Immature natural killer cell (primary cell): Measurements from ENCODE around the gene CYP8B1. TPM values are rescaled to one million over a fixed set of nuclear protein-coding genes. Genes with fewer than 3 reads are reported as not detected.
A peak's percentile ranks its signal among the peaks of the same experiment; 100 is the strongest.

ENCODE experiments used
- DNase-seq, 3 donors: peaks; one replicate each; pipeline ENCODE4 v3.0.0; 2022; ENCODE audit warnings: mixed read lengths in 1 of 3
- H3K27ac Mint-ChIP-seq, 6 donors: one replicate each; pipeline ENCODE4 v1.8.0; 2020; ENCODE audit warnings: mixed read lengths in 6 of 6, mild to moderate bottlenecking in 5 of 6, inconsistent platforms in 4 of 6, moderate library complexity in 3 of 6
- H3K27me3 Mint-ChIP-seq, 3 donors: one replicate each; pipeline ENCODE4 v1.8.0; 2020 to 2021; ENCODE audit warnings: low read depth in 3 of 3, mild to moderate bottlenecking in 3 of 3, mixed read lengths in 3 of 3, moderate library complexity in 3 of 3, inconsistent platforms in 1 of 3
- H3K36me3 Mint-ChIP-seq, 3 donors: one replicate each; pipeline ENCODE4 v1.8.0; 2020; ENCODE audit warnings: mixed read lengths in 3 of 3, inconsistent platforms in 2 of 3, mild to moderate bottlenecking in 2 of 3
- H3K4me1 Mint-ChIP-seq, 2 donors: one replicate each; pipeline ENCODE4 v1.8.0; 2020; ENCODE audit warnings: inconsistent platforms in 2 of 2, mild to moderate bottlenecking in 2 of 2, mixed read lengths in 2 of 2, moderate library complexity in 1 of 2
- H3K4me3 Mint-ChIP-seq, 5 donors: one replicate each; pipeline ENCODE4 v1.8.0; 2020; ENCODE audit warnings: mild to moderate bottlenecking in 5 of 5, mixed read lengths in 5 of 5, inconsistent platforms in 3 of 5, moderate library complexity in 3 of 5
- H3K9me3 Mint-ChIP-seq, 6 donors: one replicate each; pipeline ENCODE4 v1.8.0; 2020; ENCODE audit warnings: mild to moderate bottlenecking in 6 of 6, mixed read lengths in 6 of 6, inconsistent platforms in 4 of 6, moderate library complexity in 3 of 6
- polyA plus RNA-seq, 3 donors: library from polyadenylated mRNA; unstranded; fragments of 300-500 nt; fragmentation: Illumina TruSeq; gene quantifications; one replicate each; pipeline ENCODE4 v1.2.3, GENCODE V29; 2021

CYP8B1 gene
- polyA plus RNA-seq, 3 donors from 2014 or later = not detected

- Mint-ChIP-seq H3K27me3 (peaks cover 2 to 4% (median 3%) of the 10 kb centered on the region in 3 donors), H3K36me3 (no peaks in the 10 kb centered on the region), H3K4me1 (peaks cover 20 to 28% of the 10 kb centered on the region in 2 donors), H3K9me3 (no peaks in the 10 kb centered on the region), H3K4me3 (no peak overlapping the region), H3K27ac (peak overlapping the region in 5 of 6 donors; percentile 37 to 91 (median 52))
- no peak for DNase-seq
Measured at GRCh38 chr3:42843713-42844411, 31.8 kb downstream of the CYP8B1 start.

GRCh38 chr3:42841332-42841731, 34.3 kb downstream of the CYP8B1 start:
- Mint-ChIP-seq H3K9me3 (no peaks in the 10 kb centered on the region), H3K4me1 (peaks cover 2 to 6% of the 10 kb centered on the region in 2 donors), H3K27ac (peak overlapping the region in 1 of 6 donors; percentile 47), H3K36me3 (no peaks in the 10 kb centered on the region), H3K4me3 (no peak overlapping the region), H3K27me3 (peaks cover 2 to 3% (median 3%) of the 10 kb centered on the region in 3 donors)
- DNase-seq = no peak

DNA sequence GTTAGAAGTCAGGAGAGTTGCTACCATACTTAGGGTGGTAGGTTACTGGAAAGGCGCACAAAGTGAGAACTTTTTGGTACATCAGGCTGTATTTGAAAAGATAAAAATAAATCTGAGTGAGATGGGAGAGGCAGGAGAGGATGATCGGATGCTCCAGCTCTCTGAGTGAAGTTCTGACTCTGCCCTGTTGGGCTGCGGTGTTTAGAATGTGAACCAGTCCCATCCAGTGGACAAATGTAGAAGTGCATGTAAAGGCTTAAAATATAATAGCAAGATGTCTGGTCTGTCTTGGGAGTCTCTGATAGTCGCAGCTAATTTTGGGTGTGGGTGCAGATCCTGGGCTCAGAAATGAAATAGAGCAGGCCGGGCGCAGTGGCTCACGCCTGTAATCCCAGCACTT, 36.1 kb downstream of the CYP8B1 start:
- no peaks in the 10 kb centered on the region for H3K36me3 Mint-ChIP-seq
- H3K4me3 Mint-ChIP-seq = no peak overlapping the region
- peaks cover 2 to 5% (median 3%) of the 10 kb centered on the region in 3 donors for H3K27me3 Mint-ChIP-seq
- H3K9me3 Mint-ChIP-seq = no peaks in the 10 kb centered on the region
- DNase-seq = peak; percentile 30 to 44 (median 38)
- no peak overlapping the region for H3K27ac Mint-ChIP-seq
- H3K4me1 Mint-ChIP-seq = no peaks in the 10 kb centered on the region

DNA sequence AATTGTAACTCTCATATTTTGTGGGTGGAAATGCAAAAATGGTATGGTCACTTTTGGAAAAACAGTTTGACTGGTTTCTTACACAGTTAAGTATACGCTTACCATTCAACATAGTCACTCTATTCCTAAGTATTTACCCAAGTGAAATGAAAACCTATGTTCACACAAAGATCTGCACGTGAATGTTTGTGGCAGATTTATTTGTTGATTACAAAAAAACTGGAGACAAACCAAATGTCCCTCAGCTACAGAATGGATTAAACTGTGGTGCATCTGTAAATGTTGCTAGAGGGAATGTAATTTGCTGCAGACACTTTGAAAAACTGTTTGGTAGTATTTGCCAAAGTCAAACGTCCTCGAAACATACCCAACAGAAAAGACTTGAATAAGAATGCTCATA, 37.1 kb downstream of the CYP8B1 start:
- H3K27me3 Mint-ChIP-seq = peaks cover 2 to 5% (median 3%) of the 10 kb centered on the region in 3 donors
- no peak overlapping the region for H3K27ac Mint-ChIP-seq
- H3K4me1 Mint-ChIP-seq = no peaks in the 10 kb centered on the region
- DNase-seq = no peak
- no peak overlapping the region for H3K4me3 Mint-ChIP-seq
- no peaks in the 10 kb centered on the region for H3K9me3 Mint-ChIP-seq
- H3K36me3 Mint-ChIP-seq = no peaks in the 10 kb centered on the region

GRCh38 chr3:42836150-42837123, 39.2 kb downstream of the CYP8B1 start:
- H3K36me3 Mint-ChIP-seq = no peaks in the 10 kb centered on the region
- peaks cover 0 to 5% (median 3%) of the 10 kb centered on the region in 3 donors for H3K27me3 Mint-ChIP-seq
- no peak overlapping the region for H3K27ac Mint-ChIP-seq
- H3K4me3 Mint-ChIP-seq = no peak overlapping the region
- H3K9me3 Mint-ChIP-seq = no peaks in the 10 kb centered on the region
- DNase-seq = no peak
- H3K4me1 Mint-ChIP-seq = peaks cover 3 to 4% of the 10 kb centered on the region in 2 donors

DNA sequence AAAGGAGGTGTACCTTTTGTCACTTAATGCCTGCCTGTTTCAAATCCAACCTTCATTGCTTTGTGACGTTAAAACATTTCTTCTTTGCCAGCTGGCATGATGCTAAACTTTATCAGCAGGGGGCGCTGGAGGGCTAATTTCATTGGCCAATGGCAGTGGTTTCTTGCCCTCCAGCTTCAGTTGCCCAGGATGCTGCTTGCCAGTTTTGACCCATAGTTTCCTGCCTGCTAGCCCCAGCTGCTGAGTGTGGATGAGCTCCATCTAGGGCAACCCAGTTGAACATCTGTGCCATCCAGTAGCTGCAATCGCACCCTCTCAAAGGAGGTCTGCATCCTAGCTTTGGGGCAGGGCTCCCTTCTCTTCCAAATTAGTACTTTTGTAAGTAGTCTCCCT, 44.4 kb downstream of the CYP8B1 start:
- Mint-ChIP-seq H3K9me3 (no peaks in the 10 kb centered on the region), H3K27me3 (peaks cover 0 to 5% (median 0%) of the 10 kb centered on the region in 3 donors), H3K36me3 (no peaks in the 10 kb centered on the region), H3K4me3 (no peak overlapping the region), H3K4me1 (peaks cover 6 to 12% of the 10 kb centered on the region in 2 donors), H3K27ac (peak overlapping the region in 1 of 6 donors; percentile 14)
- DNase-seq = peak; percentile 74 to 76 (median 75)

- Mint-ChIP-seq H3K4me1 (peaks cover 6 to 12% of the 10 kb centered on the region in 2 donors), H3K27ac (no peak overlapping the region), H3K27me3 (peaks cover 0 to 5% (median 4%) of the 10 kb centered on the region in 3 donors), H3K4me3 (no peak overlapping the region), H3K36me3 (no peaks in the 10 kb centered on the region), H3K9me3 (no peaks in the 10 kb centered on the region)
- no peak for DNase-seq
Measured at GRCh38 chr3:42830437-42831320, 45.0 kb downstream of the CYP8B1 start.

DNA sequence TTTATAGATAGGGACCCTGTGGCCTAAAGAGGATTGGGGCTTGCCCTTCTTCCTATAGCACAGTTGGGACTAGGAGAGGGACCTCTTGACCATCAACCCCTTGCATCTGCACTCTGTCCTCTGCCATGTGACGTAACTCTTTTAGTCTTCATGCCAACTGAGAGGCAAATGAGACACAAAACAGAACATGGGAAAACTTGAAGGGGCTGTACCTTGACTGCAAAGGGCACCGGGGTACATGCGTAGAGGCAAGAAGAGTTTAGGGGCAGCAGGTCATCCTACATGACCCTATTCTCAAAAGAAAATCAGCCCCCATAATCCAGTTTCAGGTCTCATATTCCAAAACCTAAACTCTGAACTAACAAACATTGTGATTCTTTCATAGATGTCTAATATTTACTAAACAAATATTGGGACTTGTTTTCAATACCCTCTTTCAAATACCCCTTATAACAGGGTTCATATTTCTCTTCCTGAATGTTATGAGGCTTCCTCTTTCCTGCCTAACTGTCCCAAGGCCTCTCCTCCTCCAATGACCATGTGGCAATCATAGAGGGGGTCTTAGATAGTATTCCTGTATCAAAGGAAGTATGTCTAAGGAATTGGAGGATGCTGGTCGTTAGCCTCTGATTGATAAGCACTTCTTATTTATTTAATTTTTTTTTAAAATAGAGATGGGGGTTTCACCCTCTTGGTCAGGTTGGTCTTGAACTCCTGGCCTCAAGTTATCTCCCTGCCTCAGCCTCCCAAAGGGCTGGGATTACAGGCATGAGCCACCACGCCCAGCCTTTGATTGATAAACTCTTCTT, 45.8 kb downstream of the CYP8B1 start:
- Mint-ChIP-seq H3K4me3 (no peak overlapping the region), H3K27me3 (peaks cover 0 to 5% (median 4%) of the 10 kb centered on the region in 3 donors), H3K36me3 (no peaks in the 10 kb centered on the region), H3K4me1 (peaks cover 6 to 12% of the 10 kb centered on the region in 2 donors), H3K9me3 (no peaks in the 10 kb centered on the region), H3K27ac (no peak overlapping the region)
- no peak for DNase-seq

- Mint-ChIP-seq H3K4me1 (peaks cover 6 to 12% of the 10 kb centered on the region in 2 donors), H3K9me3 (no peaks in the 10 kb centered on the region), H3K27me3 (peaks cover 0 to 5% (median 4%) of the 10 kb centered on the region in 3 donors), H3K27ac (no peak overlapping the region), H3K36me3 (no peaks in the 10 kb centered on the region), H3K4me3 (no peak overlapping the region)
- DNase-seq = no peak
Measured at GRCh38 chr3:42829083-42829627, 46.5 kb downstream of the CYP8B1 start.

- H3K4me1 Mint-ChIP-seq = peaks cover 6 to 12% of the 10 kb centered on the region in 2 donors
- DNase-seq = no peak
- H3K27me3 Mint-ChIP-seq = peaks cover 0 to 8% (median 5%) of the 10 kb centered on the region in 3 donors
- H3K36me3 Mint-ChIP-seq = no peaks in the 10 kb centered on the region
- no peak overlapping the region for H3K27ac Mint-ChIP-seq
- no peaks in the 10 kb centered on the region for H3K9me3 Mint-ChIP-seq
- H3K4me3 Mint-ChIP-seq = no peak overlapping the region
Measured at GRCh38 chr3:42827654-42828053, 48.0 kb downstream of the CYP8B1 start.

DNA sequence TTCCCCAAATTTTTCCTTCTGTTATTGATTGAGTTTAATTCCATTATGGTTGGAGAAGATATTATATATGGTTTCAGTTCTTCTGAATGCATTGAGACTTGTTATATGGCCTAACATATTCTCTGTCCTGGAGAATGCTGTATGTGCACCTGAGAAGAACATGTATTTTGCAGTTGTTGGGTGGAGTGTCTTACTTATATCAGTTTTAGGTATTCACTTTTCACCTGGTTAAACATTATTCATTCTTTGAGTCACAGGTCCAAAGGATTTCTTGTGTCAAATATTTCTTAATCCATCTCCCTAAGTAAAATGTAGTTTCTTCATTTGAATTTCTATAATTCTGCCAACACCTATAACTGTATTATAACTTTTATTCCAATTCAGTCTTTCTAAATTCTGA, 48.7 kb downstream of the CYP8B1 start:
- Mint-ChIP-seq H3K4me1 (peaks cover 6 to 12% of the 10 kb centered on the region in 2 donors), H3K27ac (no peak overlapping the region), H3K36me3 (no peaks in the 10 kb centered on the region), H3K9me3 (no peaks in the 10 kb centered on the region), H3K27me3 (peaks cover 0 to 8% (median 5%) of the 10 kb centered on the region in 3 donors), H3K4me3 (no peak overlapping the region)
- DNase-seq = no peak

DNA sequence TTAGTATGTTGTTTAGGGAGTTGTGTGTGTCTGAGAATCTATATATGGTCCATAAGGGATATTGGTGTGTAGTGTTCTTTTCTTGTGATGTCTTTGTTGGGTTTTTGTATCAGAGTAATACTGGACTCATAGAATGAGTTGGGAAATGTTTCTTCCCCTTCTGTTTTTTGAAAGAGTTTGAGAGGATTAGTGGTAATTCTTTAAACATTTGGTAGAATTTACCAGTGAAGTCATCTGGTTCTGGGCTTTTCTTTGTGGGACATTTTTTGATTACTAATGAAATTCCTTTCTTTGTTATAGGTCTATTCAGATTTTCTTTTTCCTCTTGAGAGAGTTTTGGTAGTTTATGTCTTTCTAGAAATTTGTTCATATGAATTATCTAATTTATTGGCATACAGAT, 49.5 kb downstream of the CYP8B1 start:
- H3K9me3 Mint-ChIP-seq = no peaks in the 10 kb centered on the region
- DNase-seq = no peak
- peaks cover 0 to 8% (median 5%) of the 10 kb centered on the region in 3 donors for H3K27me3 Mint-ChIP-seq
- no peak overlapping the region for H3K27ac Mint-ChIP-seq
- no peaks in the 10 kb centered on the region for H3K36me3 Mint-ChIP-seq
- no peak overlapping the region for H3K4me3 Mint-ChIP-seq
- peaks cover 0 to 5% of the 10 kb centered on the region in 2 donors for H3K4me1 Mint-ChIP-seq
